ENCODE measurements around the gene TMEM202.

DNA sequence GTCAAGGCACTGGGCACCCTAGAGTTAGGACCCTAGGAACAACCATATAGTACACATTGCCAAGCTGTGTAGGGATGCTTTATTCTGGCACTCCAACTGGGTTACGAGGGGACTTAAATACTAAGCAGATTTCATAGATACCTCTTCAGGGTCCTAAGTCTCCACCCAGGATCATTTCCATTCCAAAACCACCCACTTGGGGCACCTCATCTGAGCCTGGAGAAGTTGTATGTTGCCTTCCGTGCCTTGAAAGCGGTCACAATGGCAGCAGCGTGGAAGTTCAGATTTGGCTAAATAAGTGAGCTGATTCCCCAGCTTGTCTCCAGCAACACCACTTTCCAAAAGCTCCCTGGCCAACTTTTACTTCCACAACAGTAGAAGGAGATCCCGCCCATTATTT lies 4.6 kb downstream of the TMEM202 start:
- TF ChIP-seq POLR2AphosphoS5 (IDR thresholded peaks at IDR 0.05; ENCODE audit: borderline replicate concordance, low read depth, low read length) (no peak), EZH2 (IDR thresholded peaks at IDR 0.05) (no peak)
